ENCODE results near the gene PCNX1.
"Not testable (repeated sequence)": the region's sequence is repeated elsewhere in the genome, so short reads cannot be mapped to it uniquely, and the experiment has no call there.

The PCNX1 gene

DNA sequence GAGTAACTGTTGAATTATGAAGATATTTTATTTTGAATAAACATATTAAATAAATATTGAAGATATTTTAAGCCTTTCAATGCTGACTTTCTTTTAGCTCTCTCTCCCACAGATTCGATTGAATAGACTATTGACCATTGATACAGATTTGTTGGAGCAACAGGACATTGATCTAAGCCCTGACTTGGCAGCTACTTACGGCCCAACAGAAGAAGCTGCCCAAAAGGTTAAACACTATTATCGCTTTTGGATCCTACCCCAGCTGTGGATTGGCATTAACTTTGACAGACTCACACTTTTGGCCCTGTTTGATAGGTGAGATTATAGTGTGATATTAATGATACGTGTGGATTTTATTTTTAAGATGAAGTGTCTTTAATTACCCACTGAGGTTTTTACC, 105.6 kb downstream of the PCNX1 start:
- Histone ChIP-seq H3K36me3 (ENCODE audit: insufficient read depth, low read length) (peaks cover 20% of the 10 kb centered on the region), H3K9me3 (ENCODE audit: low read depth, low read length) (no peaks in the 10 kb centered on the region), H3K9ac (ENCODE audit: insufficient read length) (no peak overlapping the region), H3K4me3 (no peak overlapping the region), H3K27ac (no peak overlapping the region)
- no peak for DNase-seq (ENCODE audit: low read depth, low spot score)
- no peak for TF ChIP-seq EZH2 (IDR thresholded peaks at IDR 0.05)
- TF ChIP-seq FOXP2 (optimal IDR thresholded peaks at IDR 0.05; ENCODE audit: control extremely low read depth, extremely low read length, insufficient read depth): no peak
- TF ChIP-seq POLR2AphosphoS5 (IDR thresholded peaks at IDR 0.05; ENCODE audit: borderline replicate concordance, low read depth, low read length): no peak

DNA sequence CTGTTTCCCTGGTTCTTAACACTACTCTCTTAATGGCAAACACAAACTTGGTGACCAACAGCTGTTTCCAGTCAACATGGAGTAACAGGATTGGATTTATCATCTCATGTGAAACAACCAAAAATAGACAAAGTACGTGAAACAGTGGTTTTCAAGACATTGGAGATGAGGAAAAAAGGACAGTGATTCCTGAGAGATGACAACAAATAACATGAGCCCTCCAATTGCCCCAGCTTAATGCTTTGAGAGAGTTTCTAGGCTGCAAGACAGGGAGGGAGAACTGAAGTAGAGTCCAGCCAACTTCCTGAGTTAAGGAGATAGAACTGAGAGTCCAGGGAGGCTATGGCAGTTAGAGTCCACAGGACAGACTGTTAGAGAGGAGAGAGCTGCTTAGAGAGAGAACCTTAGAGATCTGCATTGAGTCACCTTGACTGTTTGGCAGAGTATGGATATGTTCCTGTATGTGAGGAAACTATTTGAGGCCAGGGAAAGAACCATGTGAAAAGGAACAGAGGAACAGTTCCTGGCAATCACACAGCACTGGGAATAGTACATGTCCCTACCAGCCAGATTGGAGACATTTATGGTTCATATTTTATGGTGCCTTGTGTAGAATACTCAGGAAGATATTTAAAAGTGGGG, 106.4 kb downstream of the PCNX1 start:
- no peak for DNase-seq (ENCODE audit: low read depth, low spot score)
- Histone ChIP-seq H3K9me3 (ENCODE audit: low read depth, low read length) (no peaks in the 10 kb centered on the region), H3K9ac (ENCODE audit: insufficient read length) (no peak overlapping the region), H3K27ac (no peak overlapping the region), H3K4me3 (no peak overlapping the region), H3K36me3 (ENCODE audit: insufficient read depth, low read length) (peaks cover 18% of the 10 kb centered on the region)
- no peak for TF ChIP-seq POLR2AphosphoS5 (IDR thresholded peaks at IDR 0.05; ENCODE audit: borderline replicate concordance, low read depth, low read length)
- no peak for TF ChIP-seq FOXP2 (optimal IDR thresholded peaks at IDR 0.05; ENCODE audit: control extremely low read depth, extremely low read length, insufficient read depth)
- TF ChIP-seq EZH2 (IDR thresholded peaks at IDR 0.05): no peak

DNA sequence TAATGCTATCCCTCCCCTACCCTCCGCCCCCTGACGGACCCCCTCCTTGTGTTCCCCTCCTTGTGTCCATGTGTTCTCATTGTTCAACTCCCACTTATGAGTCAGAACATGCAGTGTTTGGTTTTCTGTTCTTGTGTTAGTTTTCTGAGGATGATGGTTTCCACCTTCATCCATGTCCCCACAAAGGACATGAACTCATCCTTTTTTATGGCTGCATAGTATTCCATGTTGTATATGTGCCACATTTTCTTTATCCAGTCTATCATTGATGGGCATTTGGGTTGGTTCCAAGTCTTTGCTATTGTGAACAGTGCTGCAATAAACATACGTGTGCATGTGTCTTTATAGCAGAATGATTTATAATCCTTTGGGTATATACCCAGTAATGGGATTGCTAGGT, 112.7 kb downstream of the PCNX1 start:
- not testable (repeated sequence) for DNase-seq (ENCODE audit: low read depth, low spot score); H3K9me3 ChIP-seq (ENCODE audit: low read depth, low read length); H3K27ac ChIP-seq; H3K9ac ChIP-seq (ENCODE audit: insufficient read length); H3K4me3 ChIP-seq
- H3K36me3 ChIP-seq (ENCODE audit: insufficient read depth, low read length): peaks cover 30% of the 10 kb centered on the region

DNA sequence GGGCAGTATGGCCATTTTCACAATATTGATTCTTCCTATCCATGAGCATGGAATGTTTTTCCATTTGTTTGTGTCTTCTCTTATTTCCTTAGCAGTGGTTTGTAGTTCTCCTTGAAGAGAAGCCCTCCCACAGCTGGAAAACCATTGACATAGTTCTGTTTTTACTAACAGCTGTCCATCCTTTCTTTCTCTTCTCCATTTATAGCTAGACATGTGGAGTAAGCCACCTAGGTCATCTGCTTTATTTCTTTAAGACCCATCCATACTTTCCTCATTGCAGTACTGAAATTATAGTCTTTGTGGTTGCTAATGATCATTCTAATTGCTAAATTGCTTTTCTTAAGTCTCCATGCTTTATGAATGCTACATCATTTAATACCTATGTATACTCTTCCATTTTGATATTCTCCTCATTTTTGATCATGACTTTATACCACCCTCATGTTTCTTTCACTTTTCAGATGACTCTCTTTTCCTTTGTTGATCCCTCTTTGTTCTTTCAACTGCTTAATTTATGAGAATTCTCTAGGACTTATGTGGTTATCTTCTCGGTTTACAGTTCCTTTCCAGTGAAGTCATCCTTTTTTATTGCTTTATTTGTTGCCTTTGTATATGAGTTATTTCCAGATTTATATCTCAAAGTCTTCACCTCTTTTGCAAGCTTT, 114.2 kb downstream of the PCNX1 start:
- no peak for DNase-seq (ENCODE audit: low read depth, low spot score)
- no peaks in the 10 kb centered on the region for H3K9me3 ChIP-seq (ENCODE audit: low read depth, low read length)
- TF ChIP-seq POLR2AphosphoS5 (IDR thresholded peaks at IDR 0.05; ENCODE audit: borderline replicate concordance, low read depth, low read length) (no peak), FOXP2 (optimal IDR thresholded peaks at IDR 0.05; ENCODE audit: control extremely low read depth, extremely low read length, insufficient read depth) (no peak), EZH2 (IDR thresholded peaks at IDR 0.05) (no peak)
- no peak overlapping the region for H3K4me3 ChIP-seq
- H3K36me3 ChIP-seq (ENCODE audit: insufficient read depth, low read length): peaks cover 30% of the 10 kb centered on the region
- 0 out of 2 replicates have a peak overlapping the region, but pooled peaks have one; percentile 32 for H3K27ac ChIP-seq
- no peak overlapping the region for H3K9ac ChIP-seq (ENCODE audit: insufficient read length)

DNA sequence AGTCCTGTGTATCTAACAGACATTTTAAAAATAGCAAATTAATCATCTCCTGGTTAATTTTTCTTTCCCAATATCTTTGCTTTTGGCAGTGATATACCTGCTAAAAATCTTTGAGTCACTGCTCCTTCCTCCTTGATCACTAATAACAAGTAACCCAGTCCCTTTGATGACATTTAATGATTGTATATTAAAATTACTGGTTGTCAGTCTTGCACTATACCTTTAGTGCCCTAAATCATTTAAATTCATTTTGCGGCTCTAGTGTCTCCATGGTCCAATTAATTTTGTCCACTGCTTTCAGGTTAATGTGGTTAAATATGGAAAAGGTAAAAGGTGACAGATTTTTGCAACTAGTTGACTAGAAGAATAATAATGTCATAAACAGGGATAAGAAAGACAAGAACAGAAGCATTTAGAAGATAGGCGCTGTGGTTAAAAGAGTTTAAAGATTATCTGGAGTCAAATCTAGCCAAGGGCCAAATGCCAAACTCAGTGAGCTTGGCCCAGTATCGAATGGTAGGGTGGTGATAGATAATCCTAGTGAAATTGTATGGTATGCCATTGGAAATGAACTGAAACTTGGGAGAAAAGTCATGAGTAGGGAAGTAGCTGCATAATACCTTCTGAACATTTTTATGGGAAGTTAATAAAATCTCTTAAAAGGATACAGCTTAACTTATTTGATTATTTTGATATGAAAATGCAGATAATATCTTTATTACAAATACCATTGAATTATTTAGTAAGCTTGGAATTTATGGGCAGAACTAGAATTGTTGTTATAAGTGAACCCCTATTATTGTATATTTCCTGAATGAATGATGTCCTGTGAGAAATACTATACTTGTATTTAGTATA, 115.0 kb downstream of the PCNX1 start:
- Histone ChIP-seq H3K9me3 (ENCODE audit: low read depth, low read length) (no peaks in the 10 kb centered on the region), H3K9ac (ENCODE audit: insufficient read length) (no peak overlapping the region), H3K27ac (0 out of 2 replicates have a peak overlapping the region, but pooled peaks have one; percentile 32), H3K4me3 (no peak overlapping the region), H3K36me3 (ENCODE audit: insufficient read depth, low read length) (peaks cover 23% of the 10 kb centered on the region)
- TF ChIP-seq FOXP2 (optimal IDR thresholded peaks at IDR 0.05; ENCODE audit: control extremely low read depth, extremely low read length, insufficient read depth) (no peak), EZH2 (IDR thresholded peaks at IDR 0.05) (no peak), POLR2AphosphoS5 (IDR thresholded peaks at IDR 0.05; ENCODE audit: borderline replicate concordance, low read depth, low read length) (no peak)
- DNase-seq (ENCODE audit: low read depth, low spot score): no peak

DNA sequence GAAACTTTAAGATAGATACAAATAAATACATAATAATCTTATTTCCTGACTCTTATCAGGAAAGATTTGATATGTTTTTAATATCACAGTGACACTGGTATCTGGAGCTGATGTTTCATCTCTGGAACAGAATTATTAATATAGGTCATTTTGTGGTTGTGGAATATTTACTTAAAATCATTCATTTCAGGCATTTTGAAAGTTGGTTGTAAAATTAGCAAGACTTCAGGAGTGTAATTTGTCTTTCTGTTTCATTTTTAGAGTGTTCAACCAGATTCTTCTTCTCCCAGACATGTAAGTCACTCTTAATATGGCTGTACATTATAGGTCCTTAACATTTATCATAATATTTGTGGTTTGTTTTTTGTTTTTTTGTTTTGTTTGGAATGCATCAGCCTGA, 115.7 kb downstream of the PCNX1 start:
- Histone ChIP-seq H3K9ac (ENCODE audit: insufficient read length) (no peak overlapping the region), H3K9me3 (ENCODE audit: low read depth, low read length) (no peaks in the 10 kb centered on the region), H3K27ac (no peak overlapping the region), H3K36me3 (ENCODE audit: insufficient read depth, low read length) (peaks cover 23% of the 10 kb centered on the region), H3K4me3 (no peak overlapping the region)
- no peak for TF ChIP-seq EZH2 (IDR thresholded peaks at IDR 0.05)
- TF ChIP-seq POLR2AphosphoS5 (IDR thresholded peaks at IDR 0.05; ENCODE audit: borderline replicate concordance, low read depth, low read length): no peak
- TF ChIP-seq FOXP2 (optimal IDR thresholded peaks at IDR 0.05; ENCODE audit: control extremely low read depth, extremely low read length, insufficient read depth): no peak
- DNase-seq (ENCODE audit: low read depth, low spot score): no peak

DNA sequence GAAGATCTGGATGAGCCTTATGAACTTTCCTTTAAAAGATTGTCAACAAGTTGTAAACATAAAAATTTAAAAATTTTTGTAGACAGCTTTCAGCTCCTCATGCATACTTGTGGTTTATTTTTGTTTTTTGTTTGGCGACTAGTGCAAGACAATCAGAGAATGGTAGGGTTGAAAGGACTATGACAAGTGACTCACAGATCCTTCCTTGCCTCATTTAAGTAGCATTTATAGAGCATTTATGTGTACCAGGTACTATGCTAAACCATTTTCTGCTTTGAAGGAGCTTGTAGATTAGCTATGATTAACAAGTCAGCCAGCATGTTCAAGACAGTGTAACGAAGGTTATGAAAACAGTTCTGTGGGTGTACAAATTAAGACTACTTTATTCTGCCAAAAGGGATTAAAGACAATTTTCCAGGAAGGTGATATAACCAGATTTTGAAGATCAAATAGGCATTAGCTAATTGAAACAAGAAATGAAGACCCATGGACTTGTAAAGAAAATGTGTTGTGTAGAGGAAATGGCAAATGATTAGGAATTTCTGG, 122.0 kb downstream of the PCNX1 start:
- H3K9ac ChIP-seq (ENCODE audit: insufficient read length): no peak overlapping the region
- TF ChIP-seq FOXP2 (optimal IDR thresholded peaks at IDR 0.05; ENCODE audit: control extremely low read depth, extremely low read length, insufficient read depth) (no peak), EZH2 (IDR thresholded peaks at IDR 0.05) (no peak), POLR2AphosphoS5 (IDR thresholded peaks at IDR 0.05; ENCODE audit: borderline replicate concordance, low read depth, low read length) (no peak)
- H3K9me3 ChIP-seq (ENCODE audit: low read depth, low read length): no peaks in the 10 kb centered on the region
- no peak overlapping the region for H3K4me3 ChIP-seq
- DNase-seq (ENCODE audit: low read depth, low spot score): no peak
- H3K27ac ChIP-seq: no peak overlapping the region
- H3K36me3 ChIP-seq (ENCODE audit: insufficient read depth, low read length): peaks cover 12% of the 10 kb centered on the region

DNA sequence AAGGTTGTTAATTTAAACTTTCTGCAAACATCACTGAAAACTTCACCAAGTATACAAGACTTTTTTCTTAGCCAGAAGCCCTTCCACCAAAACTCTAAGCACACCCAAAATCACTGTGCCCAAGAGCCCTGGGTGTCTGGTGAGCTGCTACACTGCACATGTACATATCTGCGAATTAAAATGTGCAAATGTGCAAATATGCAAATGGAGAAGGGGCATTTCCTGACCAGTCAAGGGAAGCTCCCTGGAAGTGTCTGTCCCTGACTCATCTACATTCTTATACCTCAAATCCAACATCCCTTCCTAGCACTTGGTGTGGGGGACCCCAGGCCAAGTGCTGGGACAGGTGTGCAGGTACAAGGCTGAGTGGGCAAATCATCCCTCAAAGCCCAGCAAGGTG, 123.7 kb downstream of the PCNX1 start:
- no peak overlapping the region for H3K27ac ChIP-seq
- no peaks in the 10 kb centered on the region for H3K9me3 ChIP-seq (ENCODE audit: low read depth, low read length)
- H3K9ac ChIP-seq (ENCODE audit: insufficient read length): no peak overlapping the region
- no peak for DNase-seq (ENCODE audit: low read depth, low spot score)
- H3K36me3 ChIP-seq (ENCODE audit: insufficient read depth, low read length): peaks cover 21% of the 10 kb centered on the region
- H3K4me3 ChIP-seq: no peak overlapping the region
- TF ChIP-seq EZH2 (IDR thresholded peaks at IDR 0.05): no peak
- TF ChIP-seq POLR2AphosphoS5 (IDR thresholded peaks at IDR 0.05; ENCODE audit: borderline replicate concordance, low read depth, low read length): no peak
- TF ChIP-seq FOXP2 (optimal IDR thresholded peaks at IDR 0.05; ENCODE audit: control extremely low read depth, extremely low read length, insufficient read depth): no peak

Data from SK-N-MC (cell line).